Posterior cingulate gyrus (tissue), 11 donors: ENCODE measurements around the gene PTPRQ.

Experiments
- DNase-seq, 10 donors: peaks; one replicate each; pipeline versions ENCODE4 v3.0.0 to v3.0.0-alpha.2; 2020 to 2021; ENCODE audit warnings: mixed read lengths in 3 of 10
- intact Hi-C: fragments of 100-400 bp; cut with DNase I; formaldehyde crosslinking; loops from one replicate; pipeline ENCODE4 v1.15.1; 2023

PTPRQ gene

GRCh38 chr12:80715713-80716249, 271.7 kb downstream of the PTPRQ start:
- DNase-seq, result peak in 1 of 10 donors; percentile 12
- intact Hi-C loops, result no loop called here

GRCh38 chr12:80716696-80717469, 272.8 kb downstream of the PTPRQ start, which contains the start of gene MYF5:
MYF5 (plus strand) TSS chr12:80716912; CDS start chr12:80717064, 152 bp downstream.
- intact Hi-C loops, result no loop called here
- peak in 3 of 10 donors; percentile 54 to 79 (median 62) for DNase-seq

- no peak for DNase-seq
- intact Hi-C loops, result no loop called here
These were observed 273.8 kb downstream of the PTPRQ start for GRCh38 chr12:80717856-80718255.

DNA sequence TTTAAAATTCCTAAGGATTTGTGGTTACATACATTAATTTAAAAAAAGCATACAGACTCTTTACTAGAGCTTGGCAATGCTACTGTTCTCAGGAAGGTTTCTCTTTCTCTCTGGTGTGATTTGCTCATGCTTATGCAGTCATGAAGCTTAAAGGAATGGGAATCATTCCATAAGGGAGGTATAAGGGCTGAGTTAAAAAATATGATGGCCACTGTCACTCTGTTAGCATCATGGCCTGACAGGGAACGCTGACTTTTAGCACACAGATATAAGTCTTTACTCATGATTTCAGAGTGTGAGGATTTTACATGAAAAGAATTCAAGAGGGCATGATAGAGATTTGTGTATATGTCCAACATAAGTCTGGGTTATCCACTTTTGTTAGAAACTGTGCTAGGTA, 276.5 kb downstream of the PTPRQ start:
- intact Hi-C loops, result no loop called here

GRCh38 chr12:80721326-80721725, 277.3 kb downstream of the PTPRQ start:
- DNase-seq, result no peak
- intact Hi-C loops, result no loop called here

More for the DNA sequence above, 276.5 kb downstream of the PTPRQ start:
- no peak for DNase-seq
